A673 (cell line): ENCODE data around the gene RBFOX2.

Source experiments
- EZH2 ChIP-seq: fragments of 200-600 bp; sonication (generic); IDR thresholded peaks from 2 replicates; pipeline ENCODE4 v1.6.1; 2017; ENCODE audit warnings: borderline replicate concordance, low read depth, mild to moderate bottlenecking, mixed read lengths, antibody characterized with exemption, low read length; ENCODE audit not compliant: poor library complexity, severe bottlenecking
- TF ChIP-seq, protein P1 (sequence below): fragments of 300-800, 200-600 bp; sonication (generic); conservative IDR thresholded peaks from 2 replicates; pipeline ENCODE4 v1.5.1; 2017; ENCODE audit warnings: low read depth, mild to moderate bottlenecking, antibody characterized with exemption, low read length, moderate library complexity, mixed read lengths

- no peak for TF ChIP-seq EZH2
- TF ChIP-seq, protein P1, sequence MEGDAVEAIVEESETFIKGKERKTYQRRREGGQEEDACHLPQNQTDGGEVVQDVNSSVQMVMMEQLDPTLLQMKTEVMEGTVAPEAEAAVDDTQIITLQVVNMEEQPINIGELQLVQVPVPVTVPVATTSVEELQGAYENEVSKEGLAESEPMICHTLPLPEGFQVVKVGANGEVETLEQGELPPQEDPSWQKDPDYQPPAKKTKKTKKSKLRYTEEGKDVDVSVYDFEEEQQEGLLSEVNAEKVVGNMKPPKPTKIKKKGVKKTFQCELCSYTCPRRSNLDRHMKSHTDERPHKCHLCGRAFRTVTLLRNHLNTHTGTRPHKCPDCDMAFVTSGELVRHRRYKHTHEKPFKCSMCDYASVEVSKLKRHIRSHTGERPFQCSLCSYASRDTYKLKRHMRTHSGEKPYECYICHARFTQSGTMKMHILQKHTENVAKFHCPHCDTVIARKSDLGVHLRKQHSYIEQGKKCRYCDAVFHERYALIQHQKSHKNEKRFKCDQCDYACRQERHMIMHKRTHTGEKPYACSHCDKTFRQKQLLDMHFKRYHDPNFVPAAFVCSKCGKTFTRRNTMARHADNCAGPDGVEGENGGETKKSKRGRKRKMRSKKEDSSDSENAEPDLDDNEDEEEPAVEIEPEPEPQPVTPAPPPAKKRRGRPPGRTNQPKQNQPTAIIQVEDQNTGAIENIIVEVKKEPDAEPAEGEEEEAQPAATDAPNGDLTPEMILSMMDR: no peak
These were observed 133.5 kb downstream of the RBFOX2 start for GRCh38 chr22:35894937-35895708.
